K562 (cell line): Measurements from ENCODE around the gene WDR64.

Source experiments
- EZH2 ChIP-seq: IDR thresholded peaks from 2 replicates; pipeline ENCODE4 v1.6.1; 2012; ENCODE audit warnings: low read depth, mild to moderate bottlenecking, inconsistent platforms, low read length, borderline replicate concordance
- FOXA1 ChIP-seq: fragments of 450-650 bp; IDR thresholded peaks from 2 replicates; pipeline ENCODE4 v1.6.1; 2016; ENCODE audit warnings: mild to moderate bottlenecking, borderline replicate concordance
- GABPA ChIP-seq: fragments of 200-800 bp; sonication (Bioruptor generic); conservative IDR thresholded peaks from 2 replicates; pipeline ENCODE4 v1.6.1; 2016; ENCODE audit warnings: low read depth, missing genetic modification characterization, missing compliant biosample characterization
- JUN ChIP-seq, 2 experiments: sonication (generic) in 1 of 2; formaldehyde crosslinking in 1 of 2; IDR thresholded peaks; 2 replicates each; pipeline versions ENCODE4 v1.6.1 to v1.8.0; 2012 to 2022; ENCODE audit warnings: borderline replicate concordance in 2 of 2, mild to moderate bottlenecking in 2 of 2, improper control_type of control experiment in 1 of 2, low read depth in 1 of 2, low read length in 1 of 2, missing genetic modification reagents in 1 of 2

DNA sequence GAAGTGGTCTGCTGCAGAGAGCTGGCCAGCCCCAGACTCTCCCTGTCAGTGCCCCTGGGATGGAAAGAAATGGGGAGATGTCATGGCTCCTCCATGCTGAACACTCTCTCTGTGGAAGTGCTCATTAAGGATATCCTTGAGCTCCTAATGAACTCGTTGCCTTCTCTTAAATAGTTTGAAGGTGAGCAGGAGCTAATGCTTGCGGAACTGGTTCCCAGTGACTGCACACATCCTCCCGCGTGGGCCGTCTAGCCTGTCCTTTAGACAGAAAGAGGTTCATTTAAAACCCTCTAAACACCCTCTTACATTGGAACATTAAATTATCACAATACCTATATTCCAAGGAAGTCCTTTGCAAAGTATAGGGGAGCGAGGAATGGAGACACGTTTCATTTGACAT lies 5.9 kb upstream of the WDR64 start:
- TF ChIP-seq EZH2 (no peak), JUN (IDR thresholded peaks at IDR 0.05; ENCODE audit: borderline replicate concordance, low read depth, low read length) (no peak), JUN (CRISPR knock-in tag; IDR thresholded peaks at IDR 0.05; ENCODE audit: borderline replicate concordance) (no peak), FOXA1 (no peak), GABPA (no peak)
